Right atrium auricular region (tissue), 2 donors: ENCODE results near the gene SIL1. TPM values are rescaled to one million over a fixed set of nuclear protein-coding genes. Genes with fewer than 3 reads are reported as not detected.

Experiments
- DNase-seq: peaks from one replicate; pipeline ENCODE4 v3.0.0-alpha.2; 2019; ENCODE audit warnings: low spot score
- H3K27ac ChIP-seq, 2 donors: fragments of 200-600 bp; sonication (generic); 1 replicate in 1 of 2; 2 replicates in 1 of 2; pipeline ENCODE4 v1.5.1; 2016 to 2019
- H3K27me3 ChIP-seq, 2 donors: fragments of 200-600 bp; sonication (generic); one replicate each; pipeline versions ENCODE4 v1.5.1 to v1.6.0; 2017 to 2019
- H3K36me3 ChIP-seq: fragments of 200-600 bp; sonication (generic); one replicate; pipeline ENCODE4 v1.5.1; 2016
- H3K4me1 ChIP-seq, 2 donors: fragments of 200-600 bp; sonication (generic); one replicate each; pipeline versions ENCODE4 v1.5.1 to v1.6.0; 2017 to 2019
- H3K4me3 ChIP-seq, 2 donors: fragments of 200-600 bp; sonication (generic); 1 replicate in 1 of 2; 2 replicates in 1 of 2; pipeline ENCODE4 v1.5.1; 2017 to 2019; ENCODE audit warnings: mild to moderate bottlenecking in 1 of 2, moderate library complexity in 1 of 2
- H3K9me3 ChIP-seq, 2 donors: fragments of 200-600 bp; sonication (generic); one replicate each; pipeline ENCODE4 v1.5.1; 2019
- CTCF ChIP-seq, 2 donors: fragments of 200-600 bp; sonication (generic); IDR thresholded peaks; one replicate each; pipeline ENCODE4 v1.5.1; 2019; ENCODE audit warnings: antibody characterized with exemption in 2 of 2
- total RNA-seq, 2 donors: library from RNA; depleted of rRNA; stranded (reverse); fragments of >200 nt; gene quantifications; one replicate each; pipeline ENCODE4 v1.1.0, GENCODE V29; 2016

Gene SIL1
- total RNA-seq, 2 donors from 2014 or later: 32.7 to 41.3 TPM

GRCh38 chr5:139215107-139215975, 17.2 kb upstream of the SIL1 start:
- Histone ChIP-seq H3K27ac (no peak overlapping the region), H3K27me3 (no peaks in the 10 kb centered on the region), H3K36me3 (no peaks in the 10 kb centered on the region), H3K4me3 (no peak overlapping the region), H3K4me1 (no peaks in the 10 kb centered on the region), H3K9me3 (no peaks in the 10 kb centered on the region)
- no peak for DNase-seq
- no peak for TF ChIP-seq CTCF (IDR thresholded peaks at IDR 0.05)

GRCh38 chr5:139214646-139215045, 16.5 kb upstream of the SIL1 start:
- no peak overlapping the region for H3K27ac ChIP-seq
- no peak for DNase-seq
- H3K4me3 ChIP-seq: no peak overlapping the region
- no peak for TF ChIP-seq CTCF (IDR thresholded peaks at IDR 0.05)
- H3K4me1 ChIP-seq: no peaks in the 10 kb centered on the region
- H3K9me3 ChIP-seq: no peaks in the 10 kb centered on the region
- H3K36me3 ChIP-seq: no peaks in the 10 kb centered on the region
- H3K27me3 ChIP-seq: no peaks in the 10 kb centered on the region

GRCh38 chr5:139212906-139213305, 14.7 kb upstream of the SIL1 start:
- H3K9me3 ChIP-seq: no peaks in the 10 kb centered on the region
- H3K27ac ChIP-seq: no peak overlapping the region
- TF ChIP-seq CTCF (IDR thresholded peaks at IDR 0.05): no peak

GRCh38 chr5:139212486-139212885, 14.3 kb upstream of the SIL1 start:
- no peaks in the 10 kb centered on the region for H3K4me1 ChIP-seq
- no peak for DNase-seq
- no peak overlapping the region for H3K4me3 ChIP-seq
- no peaks in the 10 kb centered on the region for H3K9me3 ChIP-seq
- no peaks in the 10 kb centered on the region for H3K27me3 ChIP-seq
- H3K36me3 ChIP-seq: no peaks in the 10 kb centered on the region
- no peak overlapping the region for H3K27ac ChIP-seq
- TF ChIP-seq CTCF (IDR thresholded peaks at IDR 0.05): no peak

More at GRCh38 chr5:139212906-139213305, 14.7 kb upstream of the SIL1 start:
- Histone ChIP-seq H3K4me1 (no peaks in the 10 kb centered on the region), H3K4me3 (no peak overlapping the region), H3K27me3 (no peaks in the 10 kb centered on the region), H3K36me3 (no peaks in the 10 kb centered on the region)
- no peak for DNase-seq

- Histone ChIP-seq H3K27ac (no peak overlapping the region), H3K9me3 (no peaks in the 10 kb centered on the region), H3K4me1 (no peaks in the 10 kb centered on the region), H3K4me3 (no peak overlapping the region), H3K36me3 (no peaks in the 10 kb centered on the region), H3K27me3 (no peaks in the 10 kb centered on the region)
- DNase-seq: no peak
- TF ChIP-seq CTCF (IDR thresholded peaks at IDR 0.05): no peak
These were observed 12.4 kb upstream of the SIL1 start for GRCh38 chr5:139210585-139210984.
